ENCODE results near the gene MFNG.
A peak's percentile ranks its signal among the peaks of the same experiment; 100 is the strongest.

Gene MFNG

GRCh38 chr22:37443977-37444376 lies 42.2 kb downstream of the MFNG start:
- DNase-seq, result no peak

DNA sequence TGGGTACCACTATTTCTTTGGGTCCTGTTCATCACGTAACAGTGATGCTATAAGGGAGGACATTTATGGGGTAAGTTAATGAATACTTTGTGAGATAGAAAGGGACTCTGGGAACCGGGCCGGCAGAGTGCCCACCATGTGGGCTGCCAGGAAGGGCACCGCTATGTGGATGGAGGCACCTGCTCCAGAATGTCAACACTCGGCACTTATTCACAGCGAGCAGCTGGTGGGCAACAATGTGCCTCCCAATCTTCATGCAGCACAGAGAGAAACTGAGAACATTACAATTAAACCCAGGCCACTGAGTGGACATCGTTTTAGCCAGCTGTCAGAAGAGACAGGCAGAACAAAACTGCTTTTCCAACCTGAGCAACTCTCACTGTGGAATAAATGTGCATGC lies 43.1 kb downstream of the MFNG start:
- DNase-seq, result no peak

DNA sequence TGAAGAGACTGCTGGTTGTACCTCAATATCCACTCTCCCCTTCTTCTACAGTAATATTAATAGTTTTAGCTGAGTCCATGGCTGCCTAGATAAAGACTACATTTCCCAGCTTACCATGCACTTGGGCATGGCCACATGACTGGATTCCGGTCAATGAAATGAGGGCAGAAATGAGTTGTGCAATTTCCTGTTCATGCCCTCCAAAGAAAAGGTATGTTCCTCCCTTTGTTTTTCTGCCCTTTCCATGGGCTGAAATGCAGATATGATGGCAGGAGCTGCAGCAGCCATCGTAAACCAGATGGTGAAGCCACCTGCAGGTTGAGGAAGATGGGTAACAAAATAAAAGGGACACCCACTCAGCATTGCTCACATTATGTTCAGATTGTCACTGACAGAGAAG lies 43.6 kb downstream of the MFNG start:
- DNase-seq, result no peak

- no peak for DNase-seq
Observed at GRCh38 chr22:37442135-37442534, 44.0 kb downstream of the MFNG start.

DNA sequence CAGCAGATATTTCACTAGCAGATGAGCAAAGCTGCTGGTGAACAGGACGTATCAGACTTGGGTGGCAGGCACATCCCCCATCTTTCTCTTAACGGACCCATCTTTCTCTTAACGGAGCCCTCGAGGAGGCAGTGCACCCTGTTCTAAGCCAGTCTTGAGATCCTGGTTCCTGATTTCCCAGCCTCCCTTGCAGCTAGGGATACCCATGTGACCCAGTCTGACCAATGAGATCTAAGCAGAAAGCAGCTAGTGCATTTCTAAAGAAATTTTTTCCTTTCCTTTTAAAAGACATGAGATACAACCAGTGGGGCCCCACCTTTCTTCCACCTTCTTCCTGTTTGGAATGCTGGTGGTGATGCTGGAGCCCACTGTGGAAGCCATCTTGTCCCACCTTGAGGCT lies 45.3 kb downstream of the MFNG start:
- DNase-seq, result no peak

- DNase-seq, result no peak
Observed at GRCh38 chr22:37439347-37439746, 46.8 kb downstream of the MFNG start.

GRCh38 chr22:37435970-37436603 lies 50.1 kb downstream of the MFNG start:
- DNase-seq, result no peak

GRCh38 chr22:37433786-37434185 lies 52.4 kb downstream of the MFNG start:
- no peak for DNase-seq

DNA sequence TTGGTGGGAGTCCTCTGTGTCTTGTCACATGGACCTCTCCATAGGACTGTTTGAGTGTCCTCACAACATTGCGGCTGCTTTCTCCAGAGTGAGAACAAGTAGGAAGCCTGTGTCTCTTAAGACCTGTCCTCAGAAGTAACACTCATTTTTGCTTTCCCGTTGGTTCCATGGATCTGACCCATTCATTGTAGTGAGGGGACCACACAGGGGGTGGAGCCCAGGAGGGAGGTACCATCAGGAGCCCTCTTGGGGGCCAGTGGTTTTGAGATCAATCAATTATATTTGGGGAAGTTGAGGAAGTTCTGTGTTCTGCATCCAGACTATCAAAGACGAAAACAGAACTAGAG lies 53.5 kb downstream of the MFNG start:
- DNase-seq, result no peak

DNA sequence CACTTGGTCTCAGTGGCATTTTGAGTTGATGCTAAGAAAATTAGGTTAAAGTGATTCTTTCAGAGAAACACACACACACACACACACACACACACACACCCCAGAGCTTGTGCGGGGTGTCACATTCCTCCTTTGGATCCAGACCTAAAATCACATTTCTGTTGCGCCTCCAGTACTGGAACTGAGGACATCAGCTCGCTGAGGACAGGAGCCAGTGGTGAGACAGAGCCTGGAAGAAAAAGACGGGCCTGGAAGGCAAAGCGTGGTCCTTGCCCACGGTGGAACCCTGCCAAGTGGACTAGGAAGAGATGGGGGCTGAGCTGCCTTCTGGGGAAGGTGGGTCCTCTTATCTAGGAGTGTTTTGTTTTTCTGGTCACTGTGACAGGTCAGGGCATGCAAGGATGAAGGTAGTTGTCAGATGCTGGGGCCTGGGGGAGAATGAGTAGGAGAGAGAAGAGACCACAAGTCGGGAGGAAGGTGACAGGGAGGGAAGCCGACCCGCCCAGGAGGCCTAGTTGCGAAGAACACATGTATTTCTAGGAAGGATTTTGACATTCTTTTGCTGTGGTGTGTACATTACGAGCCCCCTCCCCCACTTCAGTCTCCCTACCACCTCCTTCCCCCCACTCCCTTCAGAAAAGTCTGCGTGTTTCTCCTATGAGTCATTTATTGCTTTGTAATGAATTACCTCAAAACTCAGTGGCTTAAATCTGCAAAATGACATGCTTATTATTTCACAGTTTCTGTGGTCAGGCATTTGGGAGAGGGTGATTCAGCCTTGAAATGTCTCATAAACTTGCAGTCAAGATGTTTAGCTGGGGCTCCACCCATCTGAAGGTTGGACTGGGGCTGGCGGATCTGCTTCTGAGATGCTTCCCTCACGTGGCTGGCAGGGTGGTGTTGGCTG lies 54.1 kb downstream of the MFNG start:
- no peak for DNase-seq

DNA sequence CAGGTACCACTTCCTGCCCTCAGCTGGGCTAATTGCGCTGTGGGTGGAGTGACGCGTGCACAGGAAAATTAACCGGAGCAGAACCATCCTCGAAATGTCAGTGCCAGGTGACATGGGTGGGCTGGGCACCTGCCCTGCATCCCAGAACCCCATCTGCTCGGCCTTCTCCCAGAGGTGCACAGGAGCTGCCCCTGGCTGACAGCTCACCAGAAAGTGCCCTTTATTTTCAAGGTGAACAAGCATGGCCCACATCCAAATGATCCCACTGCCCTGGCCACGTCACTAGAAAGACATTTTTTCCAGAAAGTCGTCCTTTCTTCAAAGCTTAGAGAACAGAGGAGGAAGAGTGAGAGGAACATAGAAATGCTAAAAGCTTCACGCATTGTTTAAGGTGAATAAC lies 54.8 kb downstream of the MFNG start:
- no peak for DNase-seq

DNA sequence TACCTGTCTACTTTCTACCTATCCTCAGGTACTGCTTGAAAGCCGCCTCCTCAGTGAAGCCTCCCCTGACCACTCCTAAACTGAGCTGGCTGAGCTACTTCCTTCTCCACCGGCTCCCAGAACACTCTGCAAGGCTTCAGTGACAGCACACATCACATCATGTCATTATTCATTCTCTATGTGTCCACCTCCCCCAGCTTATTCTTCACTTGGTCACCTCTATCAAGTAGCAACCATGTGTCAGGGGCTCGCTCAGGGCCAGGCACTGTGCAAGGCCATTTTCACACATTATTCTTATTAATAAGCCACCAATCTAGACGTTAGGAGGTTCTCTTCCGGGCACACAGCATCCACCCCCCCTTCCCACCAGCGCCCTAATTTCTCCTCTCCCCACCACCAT lies 55.2 kb downstream of the MFNG start:
- DNase-seq, result no peak

- DNase-seq, result peak; percentile 34
Observed at GRCh38 chr22:37428649-37429586, 57.3 kb downstream of the MFNG start.

DNA sequence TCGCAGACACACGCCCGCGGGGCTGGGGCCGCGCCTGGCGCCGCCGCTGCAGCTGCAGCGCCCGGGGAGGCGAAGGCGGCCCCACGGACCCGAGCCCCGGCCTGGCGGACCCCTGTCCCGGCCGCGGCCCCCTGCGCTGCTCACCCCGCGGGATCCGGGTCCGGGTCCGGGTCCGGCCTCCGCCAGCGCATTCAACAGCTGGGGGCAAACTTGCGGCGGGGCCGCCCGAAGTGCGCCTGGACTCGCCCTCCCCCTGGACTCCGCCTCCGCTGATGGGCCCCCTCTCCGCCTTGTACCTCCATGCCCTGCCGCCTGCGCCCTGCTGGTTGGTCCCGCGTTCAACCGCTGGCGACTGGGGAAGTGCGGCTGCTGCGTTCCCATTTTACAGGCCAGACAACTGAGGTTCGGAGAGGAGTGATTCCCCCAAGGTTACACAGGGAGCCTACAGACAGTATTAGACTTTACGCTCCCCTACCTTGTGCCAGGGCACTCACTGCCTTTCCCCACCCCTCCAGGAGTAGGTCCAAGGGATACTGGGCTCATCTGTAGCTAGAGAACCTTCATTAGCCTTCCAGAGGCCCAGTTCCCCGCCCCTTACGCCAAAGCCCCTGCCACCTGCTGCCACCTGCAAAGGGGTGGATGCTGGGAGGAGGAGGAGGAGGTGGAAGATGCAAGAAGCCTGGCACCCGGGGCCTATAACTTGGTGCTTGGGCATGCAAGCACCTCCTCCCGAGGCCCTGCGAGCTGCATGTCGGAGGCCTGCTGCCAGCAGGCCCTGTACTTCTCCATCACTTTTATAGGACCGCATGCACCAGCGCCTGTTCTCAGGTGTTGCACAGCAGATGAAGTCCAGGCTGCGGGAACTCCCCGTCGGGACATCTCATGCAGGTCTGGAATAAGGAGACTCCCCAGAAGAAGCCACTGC lies 58.2 kb downstream of the MFNG start:
- no peak for DNase-seq

GRCh38 chr22:37427135-37427710 lies 59.0 kb downstream of the MFNG start, which contains the start of gene ELFN2:
Gene ELFN2, minus strand, starts transcription at chr22:37427479. Its CDS starts 51,945 bp downstream, at chr22:37375534.
- DNase-seq, result no peak

GRCh38 chr22:37426706-37427134 lies 59.5 kb downstream of the MFNG start:
- DNase-seq, result no peak

DNA sequence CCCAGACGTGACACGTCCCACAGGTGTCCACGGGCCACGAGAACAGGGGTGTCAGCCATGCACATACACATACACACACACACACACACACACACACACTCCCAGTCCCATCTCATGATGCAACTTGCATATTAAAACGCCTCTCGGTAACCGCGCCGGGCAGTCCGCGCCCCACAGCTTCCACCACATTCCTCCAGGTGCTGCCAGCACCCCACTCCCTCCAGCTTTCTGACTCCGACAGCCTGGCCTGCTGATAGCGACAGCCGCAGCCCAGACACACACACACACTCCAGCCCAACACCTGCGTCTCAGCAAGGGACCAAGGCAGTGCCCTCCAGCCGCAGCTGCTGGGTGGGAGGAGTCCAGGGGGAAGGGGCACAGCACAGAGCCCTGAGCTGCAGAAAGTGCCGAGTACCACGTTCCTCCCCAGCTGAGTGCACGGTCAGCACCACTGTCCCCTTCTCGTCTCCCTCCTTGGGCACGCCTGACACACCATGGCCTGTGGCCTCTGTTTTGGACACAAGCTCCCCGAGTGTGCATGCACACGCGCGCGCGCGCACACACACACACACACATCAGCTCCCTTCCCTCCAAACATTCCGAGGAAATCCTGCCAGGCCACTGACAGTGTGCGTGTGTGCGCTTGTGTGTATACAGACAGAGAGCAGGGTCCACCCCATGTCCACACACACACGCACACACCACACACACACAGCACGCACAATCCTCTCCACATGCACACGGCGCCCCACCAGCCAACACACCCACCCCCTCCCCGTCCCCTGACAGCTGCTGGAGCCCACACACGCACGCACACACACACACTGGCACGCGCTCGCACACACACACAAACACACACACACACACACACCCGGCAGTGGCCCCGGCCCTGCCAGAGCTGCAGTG lies 60.1 kb downstream of the MFNG start:
- DNase-seq, result no peak

- DNase-seq, result no peak
Observed at GRCh38 chr22:37425369-37425768, 60.8 kb downstream of the MFNG start.

- no peak for DNase-seq
Observed at GRCh38 chr22:37423283-37423682, 62.9 kb downstream of the MFNG start.

DNA sequence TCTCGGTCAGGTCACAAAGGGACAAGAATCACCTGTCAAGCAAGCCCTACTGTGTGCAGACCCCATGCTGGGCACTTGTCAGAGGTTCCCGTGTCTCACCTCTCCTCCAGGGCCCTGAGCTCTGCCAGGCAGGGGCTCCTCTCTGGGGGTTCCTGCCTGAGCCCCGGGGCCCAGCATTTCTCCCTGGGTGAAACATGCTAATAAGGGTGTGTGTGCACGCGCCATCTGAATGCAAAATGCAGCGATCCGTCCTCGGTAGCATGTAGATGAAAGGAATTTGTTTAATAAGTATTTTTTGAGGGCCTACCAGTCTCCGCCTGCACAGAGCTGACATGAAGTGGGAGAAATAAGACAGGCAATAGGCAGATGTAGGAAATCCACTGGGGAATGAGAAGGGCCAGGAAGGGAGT lies 64.7 kb downstream of the MFNG start:
- no peak for DNase-seq

All from activated CD4-positive, alpha-beta T cell treated with anti-CD3 and anti-CD28 coated beads for 1 hour (primary cell).